HepG2 (cell line): ENCODE measurements around the gene MXI1. TPM values are rescaled to one million over a fixed set of nuclear protein-coding genes. Genes with fewer than 3 reads are reported as not detected.

Source experiments
- ARNT2 ChIP-seq: sonication (generic); formaldehyde crosslinking; IDR thresholded peaks from 2 replicates; pipeline ENCODE4 v1.8.0; 2022; ENCODE audit warnings: mild to moderate bottlenecking, low read depth, missing genetic modification reagents, moderate library complexity
- HMGXB4 ChIP-seq, 2 experiments: sonication (generic) in 1 of 2; formaldehyde crosslinking in 1 of 2; IDR thresholded peaks; 2 replicates each; pipeline versions ENCODE4 v1.4.0 to v1.6.1; 2018 to 2020; ENCODE audit warnings: missing genetic modification reagents in 2 of 2, borderline replicate concordance in 1 of 2, low read depth in 1 of 2, mild to moderate bottlenecking in 1 of 2, missing biosample characterization in 1 of 2
- IRF9 ChIP-seq: sonication (generic); formaldehyde crosslinking; IDR thresholded peaks from 2 replicates; pipeline ENCODE4 v1.8.0; 2022; ENCODE audit warnings: missing genetic modification reagents, mild to moderate bottlenecking, borderline replicate concordance
- NONO ChIP-seq, 2 experiments: fragments of 450-650 bp in 1 of 2; sonication (generic) in 1 of 2; formaldehyde crosslinking in 1 of 2; IDR thresholded peaks in 1 of 2; conservative IDR thresholded peaks in 1 of 2; 2 replicates each; pipeline versions ENCODE4 v1.6.1 to v1.8.0; 2017 to 2022; ENCODE audit warnings: mild to moderate bottlenecking in 1 of 2, missing genetic modification reagents in 1 of 2, moderate library complexity in 1 of 2
- SAP130 ChIP-seq: IDR thresholded peaks from 2 replicates; pipeline ENCODE4 v1.6.1; 2016; ENCODE audit warnings: low read depth
- SPEN ChIP-seq: sonication (generic); formaldehyde crosslinking; IDR thresholded peaks from 2 replicates; pipeline ENCODE4 v1.5.1; 2020; ENCODE audit warnings: low read depth, mild to moderate bottlenecking, missing genetic modification reagents
- SRY ChIP-seq: sonication (generic); formaldehyde crosslinking; IDR thresholded peaks from 2 replicates; pipeline ENCODE4 v1.8.0; 2022; ENCODE audit warnings: mild to moderate bottlenecking, missing genetic modification reagents
- TBX2 ChIP-seq: sonication (generic); formaldehyde crosslinking; IDR thresholded peaks from 2 replicates; pipeline ENCODE4 v1.5.0; 2020; ENCODE audit warnings: missing genetic modification reagents, mild to moderate bottlenecking, borderline replicate concordance
- XRCC5 ChIP-seq: fragments of 200-400 bp; formaldehyde crosslinking; optimal IDR thresholded peaks from 2 replicates; pipeline ENCODE3; 2017; ENCODE audit warnings: mild to moderate bottlenecking, low read length
- ZC3H13 ChIP-seq: sonication (generic); formaldehyde crosslinking; IDR thresholded peaks from 2 replicates; pipeline ENCODE4 v1.8.1; 2023; ENCODE audit warnings: mild to moderate bottlenecking, missing genetic modification reagents, moderate library complexity
- ZNF230 ChIP-seq: sonication (generic); formaldehyde crosslinking; IDR thresholded peaks from 2 replicates; pipeline ENCODE4 v1.4.0; 2020; ENCODE audit warnings: mild to moderate bottlenecking, missing genetic modification reagents
- ZNF318 ChIP-seq: sonication (generic); formaldehyde crosslinking; IDR thresholded peaks from 2 replicates; pipeline ENCODE4 v1.4.0; 2020; ENCODE audit warnings: mild to moderate bottlenecking, missing genetic modification reagents
- ZNF589 ChIP-seq: sonication (generic); formaldehyde crosslinking; conservative IDR thresholded peaks from 2 replicates; pipeline ENCODE4 v1.8.0; 2022; ENCODE audit warnings: mild to moderate bottlenecking, moderate library complexity, missing genetic modification reagents
- ZNF746 ChIP-seq: sonication (generic); formaldehyde crosslinking; IDR thresholded peaks from 2 replicates; pipeline ENCODE4 v1.8.0; 2022; ENCODE audit warnings: mild to moderate bottlenecking, missing genetic modification reagents
- ZNF772 ChIP-seq: sonication (generic); formaldehyde crosslinking; IDR thresholded peaks from 2 replicates; pipeline ENCODE4 v1.5.0; 2020; ENCODE audit warnings: mild to moderate bottlenecking, missing genetic modification reagents
- ZNF782 ChIP-seq: sonication (generic); formaldehyde crosslinking; IDR thresholded peaks from 2 replicates; pipeline ENCODE4 v1.4.0; 2020; ENCODE audit warnings: missing genetic modification reagents, mild to moderate bottlenecking, borderline replicate concordance
- polyA plus RNA-seq, 8 experiments: library from polyadenylated mRNA; depleted of rRNA in 3 of 8; stranded (reverse) in 7 of 8; unstranded in 1 of 8; fragments of >200 nt; fragmentation: Illumina TruSeq in 4 of 8; extraction: Trizol in 4 of 8; gene quantifications; 2 replicates each; pipeline versions ENCODE4 v1.2.1 to v1.2.3, GENCODE V29; 2011 to 2016; ENCODE audit warnings: low read depth in 4 of 8, missing spikeins in 1 of 8, mixed read lengths in 1 of 8; ENCODE audit not compliant: insufficient read depth in 1 of 8
- total RNA-seq, 5 experiments: library from RNA; depleted of rRNA; stranded (reverse); fragments of >200 nt; fragmentation: Illumina TruSeq; extraction: Trizol; gene quantifications; 2 replicates each; pipeline ENCODE4 v1.2.3, GENCODE V29; 2016; ENCODE audit warnings: low read depth in 1 of 5

Gene MXI1
- total and polyA plus RNA-seq, 2 of the 13 experiments (the other 11 are each of a cell fraction or from before 2014, with no cell fraction given) = 6.6 to 22.0 TPM

GRCh38 chr10:110226926-110227641 is 19.7 kb downstream of the MXI1 start (continued):
- no peak for TF ChIP-seq ZNF318 (CRISPR knock-in tag)
- 0 out of 2 replicates have a peak, but pooled peaks have one; percentile 38 for TF ChIP-seq ARNT2
- TF ChIP-seq ZNF782 (CRISPR knock-in tag) = 0 out of 2 replicates have a peak, but pooled peaks have one; percentile 50
- TF ChIP-seq ZC3H13 (CRISPR knock-in tag) = no peak
- TF ChIP-seq TBX2 (CRISPR knock-in tag) = peak; percentile 23; the same call in 1 of the 2 replicates
- peak; percentile 60; the same call in 1 of the 2 replicates for TF ChIP-seq IRF9
- TF ChIP-seq ZNF746 (CRISPR knock-in tag) = peak; percentile 69; the same call in 1 of the 2 replicates
- 0 out of 2 replicates have a peak, but pooled peaks have one; percentile 44 for TF ChIP-seq ZNF589 (CRISPR knock-in tag)
- no peak for TF ChIP-seq ZNF772
- 0 out of 2 replicates have a peak, but pooled peaks have one; percentile 44 for TF ChIP-seq ZNF230 (CRISPR knock-in tag)
- TF ChIP-seq HMGXB4 (CRISPR knock-in tag; IDR thresholded peaks at IDR 0.05; ENCODE audit: borderline replicate concordance in 1 of 2, low read depth in 1 of 2) = peak in 1 of 2 experiments; percentile 42; a peak in 1 of 4 replicates
- TF ChIP-seq SRY (CRISPR knock-in tag) = peak; percentile 59; the same call in 1 of the 2 replicates
- TF ChIP-seq NONO (IDR thresholded peaks at IDR 0.05) = no peak
- peak; percentile 25; the same call in 1 of the 2 replicates for TF ChIP-seq NONO (CRISPR knock-in tag; conservative IDR thresholded peaks at IDR 0.05)
- TF ChIP-seq SAP130 = peak; percentile 30; the same call in 1 of the 2 replicates
- no peak for TF ChIP-seq XRCC5
- TF ChIP-seq SPEN (CRISPR knock-in tag) = 0 out of 2 replicates have a peak, but pooled peaks have one; percentile 25
